HCT116 (cell line): ENCODE measurements around the gene SORCS2. TPM values are rescaled to one million over a fixed set of nuclear protein-coding genes. Genes with fewer than 3 reads are reported as not detected.

Source experiments
- ATAC-seq: fragments of 200-7000 bp; cut with Tn5 transposase; 2 replicates; pipeline ENCODE4 v1.9.1; 2020; ENCODE audit warnings: mild to moderate bottlenecking, moderate library complexity
- BruUV-seq: library from RNA; stranded (reverse); fragments of 400-500 nt; replicated peaks from 2 replicates; lab custom pipeline; 2021; lab: Mats Ljungman, UMichigan
- CTCF ChIA-PET: fragments of 300-600 bp; sonication (Branson Sonifier 250); formaldehyde crosslinking; loops from one replicate; lab custom pipeline; 2021; ENCODE audit warnings: antibody characterized with exemption; lab: Charles Lee
- POLR2A ChIA-PET: fragments of 300-600, 350-600 bp; sonication (Branson Sonifier 250); formaldehyde crosslinking; loops from one replicate; lab custom pipeline; 2021; ENCODE audit warnings: antibody characterized with exemption; lab: Charles Lee
- RAD21 ChIA-PET, 2 experiments: fragments of 300-600 bp; sonication (Branson Sonifier 250); formaldehyde crosslinking; loops; one replicate each; lab custom pipeline; 2023; ENCODE audit warnings: low total read pairs in 2 of 2; ENCODE audit not compliant: uncharacterized antibody in 2 of 2, unreplicated experiment in 2 of 2, low non-redundant PET in 1 of 2; lab: Charles Lee
- DNase-seq: peaks from one replicate; pipeline ENCODE4 v3.0.0-alpha.2; 2010; ENCODE audit warnings: low read depth, low spot score
- H2AFZ ChIP-seq: fragments of 200-600 bp; shearing (Covaris generic), sonication (generic); 2 replicates; pipeline ENCODE4 v1.6.1; 2017; ENCODE audit warnings: low read depth, mixed run types, mixed read lengths, antibody characterized with exemption, low read length; ENCODE audit not compliant: poor library complexity, severe bottlenecking
- H3K27ac ChIP-seq: 2 replicates; pipeline ENCODE4 v1.5.1; 2012; ENCODE audit warnings: low read depth, low read length
- H3K27me3 ChIP-seq: fragments of 200-600 bp; sonication (generic); 2 replicates; pipeline ENCODE4 v1.6.1; 2016; ENCODE audit warnings: mixed run types, low read length, mixed read lengths; ENCODE audit not compliant: insufficient read depth
- H3K36me3 ChIP-seq, 2 experiments: fragments of 200-500 bp in 1 of 2; fragments of 200-600 bp in 1 of 2; sonication (Bioruptor generic) in 1 of 2; sonication (generic) in 1 of 2; 2 replicates each; pipeline versions ENCODE4 v1.5.1 to v1.6.1; 2014 to 2016; ENCODE audit warnings: low read length in 2 of 2, inconsistent platforms in 1 of 2, mixed read lengths in 1 of 2, mixed run types in 1 of 2; ENCODE audit not compliant: insufficient read depth in 2 of 2, control insufficient read depth in 1 of 2
- H3K4me1 ChIP-seq, 2 experiments: fragments of 200-600 bp in 1 of 2; sonication (generic) in 1 of 2; 2 replicates each; pipeline versions ENCODE4 v1.5.1 to v1.6.1; 2012 to 2017; ENCODE audit warnings: low read length in 2 of 2, inconsistent platforms in 1 of 2, mild to moderate bottlenecking in 1 of 2, mixed read lengths in 1 of 2, mixed run types in 1 of 2, moderate library complexity in 1 of 2; ENCODE audit not compliant: insufficient read depth in 2 of 2, control insufficient read depth in 1 of 2
- H3K4me2 ChIP-seq: fragments of 200-600 bp; sonication (generic); 2 replicates; pipeline ENCODE4 v1.6.1; 2017; ENCODE audit warnings: mixed run types, low read length, mixed read lengths
- H3K4me3 ChIP-seq, 2 experiments: fragments of 200-600 bp in 1 of 2; sonication (generic) in 1 of 2; replicated peaks in 1 of 2; 2 replicates each; pipeline ENCODE4 v1.5.1; 2011 to 2016; ENCODE audit warnings: low read length in 2 of 2, control low read depth in 1 of 2, low read depth in 1 of 2, mild to moderate bottlenecking in 1 of 2, mixed read lengths in 1 of 2, mixed run types in 1 of 2
- H3K79me2 ChIP-seq: fragments of 200-600 bp; sonication (generic); 2 replicates; pipeline ENCODE4 v1.6.1; 2017; ENCODE audit warnings: mild to moderate bottlenecking, mixed run types, low read length, moderate library complexity, mixed read lengths; ENCODE audit not compliant: insufficient read depth
- H3K9ac ChIP-seq: fragments of 200-600 bp; sonication (generic); 2 replicates; pipeline ENCODE4 v1.6.1; 2016; ENCODE audit warnings: low read length, mixed read lengths
- H3K9me2 ChIP-seq: fragments of 200-600 bp; sonication (generic), shearing (Covaris generic); 2 replicates; pipeline ENCODE4 v1.6.1; 2017; ENCODE audit warnings: mixed run types, mild to moderate bottlenecking, moderate library complexity; ENCODE audit not compliant: insufficient read depth
- H3K9me3 ChIP-seq, 2 experiments: fragments of 200-500 bp in 1 of 2; fragments of 200-600 bp in 1 of 2; sonication (Bioruptor generic) in 1 of 2; sonication (generic) in 1 of 2; 2 replicates each; pipeline ENCODE4 v1.6.1; 2014 to 2017; ENCODE audit warnings: low read length in 2 of 2, mixed read lengths in 2 of 2, inconsistent platforms in 1 of 2, low read depth in 1 of 2, mild to moderate bottlenecking in 1 of 2, mixed run types in 1 of 2, moderate library complexity in 1 of 2; ENCODE audit not compliant: control insufficient read depth in 1 of 2, insufficient read depth in 1 of 2
- H4K20me1 ChIP-seq: fragments of 200-600 bp; sonication (generic), shearing (Covaris generic); 2 replicates; pipeline ENCODE4 v1.6.1; 2017; ENCODE audit warnings: mixed run types, mild to moderate bottlenecking, moderate library complexity; ENCODE audit not compliant: insufficient read depth
- ATF3 ChIP-seq: IDR thresholded peaks from 2 replicates; pipeline ENCODE4 v1.6.1; 2012
- CEBPB ChIP-seq: IDR thresholded peaks from 2 replicates; pipeline ENCODE4 v1.6.1; 2012; ENCODE audit warnings: low read depth
- EGR1 ChIP-seq: IDR thresholded peaks from 2 replicates; pipeline ENCODE4 v1.6.1; 2012; ENCODE audit warnings: low read depth
- EZH2phosphoT487 ChIP-seq: fragments of 200-600 bp; IDR thresholded peaks from 2 replicates; pipeline ENCODE4 v1.6.1; 2018; ENCODE audit warnings: antibody characterized with exemption, borderline replicate concordance
- FOSL1 ChIP-seq: IDR thresholded peaks from 2 replicates; pipeline ENCODE4 v1.6.1; 2012; ENCODE audit warnings: low read depth
- POLR2A ChIP-seq: IDR thresholded peaks from 2 replicates; pipeline ENCODE4 v1.7.0; 2011; ENCODE audit warnings: borderline replicate concordance; ENCODE audit not compliant: insufficient read depth, insufficient read length; ENCODE audit errors: extremely low read depth
- RAD21 ChIP-seq: IDR thresholded peaks from 2 replicates; pipeline ENCODE4 v1.6.1; 2012; ENCODE audit warnings: low read depth, mild to moderate bottlenecking
- REST ChIP-seq: IDR thresholded peaks from 2 replicates; pipeline ENCODE4 v1.6.1; 2012; ENCODE audit warnings: low read depth
- SRF ChIP-seq: IDR thresholded peaks from 2 replicates; pipeline ENCODE4 v1.6.1; 2012; ENCODE audit warnings: low read depth
- TCF7L2 ChIP-seq: IDR thresholded peaks from 2 replicates; pipeline ENCODE4 v1.7.0; 2011; ENCODE audit warnings: borderline replicate concordance, inconsistent platforms; ENCODE audit not compliant: insufficient read depth, insufficient read length; ENCODE audit errors: extremely low read depth
- intact Hi-C: fragments of 100-400 bp; cut with micrococcal nuclease; formaldehyde crosslinking; loops from 2 replicates; pipeline ENCODE4 v1.10.0; 2022
- total RNA-seq: library from RNA; stranded (reverse); gene quantifications from one replicate; pipeline ENCODE4 v1.2.1, GENCODE V29; 2021; ENCODE audit not compliant: unreplicated experiment

Gene SORCS2
- total RNA-seq, 1 experiment from 2014 or later = 0.37 TPM

GRCh38 chr4:7538518-7538917 lies 346.2 kb downstream of the SORCS2 start:
- intact Hi-C loops = no loop called here
- ATAC-seq (no peak), DNase-seq (no peak)
- Histone ChIP-seq H3K4me1 (peaks cover 4 to 20% of the 10 kb centered on the region in 2 experiments), H2AFZ (no peak overlapping the region), H3K4me2 (peak overlapping the region; percentile 83), H4K20me1 (no peaks in the 10 kb centered on the region), H3K27ac (peak overlapping the region; percentile 43; the same call in 1 of the 2 replicates), H3K9me3 (no peaks in the 10 kb centered on the region), H3K27me3 (no peaks in the 10 kb centered on the region), H3K36me3 (no peaks in the 10 kb centered on the region), H3K9ac (no peak overlapping the region), H3K9me2 (no peaks in the 10 kb centered on the region), H3K4me3 (no peak overlapping the region; a peak in 1 of 4 replicates), H3K79me2 (no peaks in the 10 kb centered on the region)
- TF ChIP-seq CEBPB = no peak
- no peak for TF ChIP-seq EZH2phosphoT487
- TF ChIP-seq EGR1 = no peak
- no peak for TF ChIP-seq ATF3
- no peak for TF ChIP-seq SRF
- no peak for TF ChIP-seq TCF7L2
- no peak for TF ChIP-seq FOSL1
- no peak for TF ChIP-seq REST
- no peak for TF ChIP-seq POLR2A
- no peak for TF ChIP-seq RAD21
- POLR2A ChIA-PET = no interaction called here
- CTCF ChIA-PET = no interaction called here
- no TSS peak for BruUV-seq
- RAD21 ChIA-PET = no interaction called here
